Measurements from ENCODE around the gene SKIDA1. TPM values are rescaled to one million over a fixed set of nuclear protein-coding genes. Genes with fewer than 3 reads are reported as not detected.

The SKIDA1 gene
- total and polyA plus RNA-seq, 2 donors from 2014 or later: 0.71 to 2.9 TPM

Small RNAs within 50 kb of the gene (microRNA-seq; reads per million reads assigned to microRNA genes)
- gene MIR1915: not detected

Other genes with a start within 250 kb of the SKIDA1 start
- 54.2 TPM for gene MLLT10, start 8.6 kb upstream of the SKIDA1 start, total RNA-seq
- gene MLLT10, start 8.6 kb upstream of the SKIDA1 start, polyA plus RNA-seq (ENCODE audit: insufficient read depth, low read depth, low replicate concordance): 11.0 TPM

Data from kidney (tissue), 2 donors.